ENCODE measurements around the gene CRAT.

DNA sequence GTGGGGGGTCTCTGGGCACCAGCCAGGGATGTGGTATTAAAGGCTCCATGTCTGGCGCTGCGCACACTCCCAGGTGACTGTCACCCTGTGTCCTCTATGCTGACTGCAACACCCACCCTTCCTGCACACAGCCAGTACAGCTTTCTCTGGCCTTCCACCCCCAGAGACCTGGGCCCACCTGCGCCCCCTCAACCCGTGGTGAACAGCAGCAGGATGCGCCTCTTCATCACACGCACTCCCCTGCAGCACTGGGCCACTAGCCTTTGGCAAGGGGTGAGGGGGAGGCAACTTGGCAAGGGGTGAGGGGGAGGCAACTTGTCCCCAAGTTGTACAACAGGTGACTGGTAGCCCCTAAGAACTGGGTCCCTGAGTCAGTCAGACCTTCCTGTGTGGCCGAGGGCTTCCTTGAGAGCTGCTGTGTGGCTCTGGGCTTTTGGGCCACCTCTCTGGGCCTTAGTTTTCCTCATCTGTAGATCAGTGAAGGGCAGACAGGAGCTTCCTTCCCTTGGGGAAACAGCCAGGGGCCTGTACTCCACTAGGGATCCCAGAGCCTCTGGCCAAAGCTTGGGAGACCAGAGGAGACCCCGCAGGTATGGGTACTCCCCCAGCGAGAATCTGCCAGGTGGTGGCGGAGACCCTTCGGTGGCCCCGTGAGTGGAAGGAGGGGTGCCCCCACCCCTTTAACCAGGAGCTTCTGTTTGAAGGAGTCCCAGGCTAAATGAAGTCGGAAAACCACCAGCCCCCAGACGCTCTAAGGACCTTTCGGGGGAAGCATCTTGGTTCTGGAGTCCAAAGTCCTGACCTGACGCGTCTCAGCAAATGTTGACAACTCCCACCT, 4.5 kb downstream of the CRAT start:
- TF ChIP-seq POLR2A (IDR thresholded peaks at IDR 0.05; ENCODE audit: low read depth, low read length) (no peak), TAF1 (IDR thresholded peaks at IDR 0.05; ENCODE audit: borderline replicate concordance, low read depth, low read length) (no peak), POLR2AphosphoS5 (IDR thresholded peaks at IDR 0.05; ENCODE audit: low read depth, low read length) (no peak)

Data from GM12892 (cell line).